ENCODE measurements around the gene NDUFAF7. TPM values are rescaled to one million over a fixed set of nuclear protein-coding genes. Genes with fewer than 3 reads are reported as not detected.

NDUFAF7 gene
- total and polyA plus RNA-seq, 12 donors: 15.4 to 42.5 (median 28.7) TPM

DNA sequence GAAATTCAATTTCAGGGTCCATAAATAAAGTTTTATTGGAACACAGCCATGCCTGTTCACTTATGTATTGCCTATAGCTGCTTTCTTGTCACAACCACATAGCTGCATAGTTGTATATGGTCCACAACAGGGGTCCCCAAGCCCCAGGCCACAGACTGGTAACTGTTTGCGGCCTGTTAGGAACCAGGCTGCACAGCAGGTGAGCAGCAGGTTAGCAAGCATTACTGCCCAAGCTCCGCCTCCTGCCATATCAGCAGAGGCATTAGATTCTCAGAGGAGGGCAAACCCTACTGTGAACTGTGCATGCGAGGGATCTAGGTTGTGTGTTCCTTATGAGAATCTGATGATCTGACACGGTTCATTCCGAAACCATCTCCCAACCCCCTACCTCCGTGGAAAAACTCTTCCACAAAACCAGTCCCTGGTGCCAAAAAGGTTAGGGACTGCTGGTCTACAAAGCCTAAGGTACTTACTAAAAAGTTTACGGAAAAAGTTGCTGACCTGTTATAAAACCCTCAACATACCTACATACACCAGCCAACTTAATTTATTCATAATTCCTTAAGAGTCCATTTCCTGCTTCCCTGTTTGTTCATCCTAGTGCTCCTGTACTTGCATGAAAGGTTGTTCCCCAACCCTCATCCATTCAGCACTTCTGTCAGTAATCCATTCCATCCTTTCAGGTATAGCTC, 40.1 kb downstream of the NDUFAF7 start:
- TF ChIP-seq, protein P1, sequence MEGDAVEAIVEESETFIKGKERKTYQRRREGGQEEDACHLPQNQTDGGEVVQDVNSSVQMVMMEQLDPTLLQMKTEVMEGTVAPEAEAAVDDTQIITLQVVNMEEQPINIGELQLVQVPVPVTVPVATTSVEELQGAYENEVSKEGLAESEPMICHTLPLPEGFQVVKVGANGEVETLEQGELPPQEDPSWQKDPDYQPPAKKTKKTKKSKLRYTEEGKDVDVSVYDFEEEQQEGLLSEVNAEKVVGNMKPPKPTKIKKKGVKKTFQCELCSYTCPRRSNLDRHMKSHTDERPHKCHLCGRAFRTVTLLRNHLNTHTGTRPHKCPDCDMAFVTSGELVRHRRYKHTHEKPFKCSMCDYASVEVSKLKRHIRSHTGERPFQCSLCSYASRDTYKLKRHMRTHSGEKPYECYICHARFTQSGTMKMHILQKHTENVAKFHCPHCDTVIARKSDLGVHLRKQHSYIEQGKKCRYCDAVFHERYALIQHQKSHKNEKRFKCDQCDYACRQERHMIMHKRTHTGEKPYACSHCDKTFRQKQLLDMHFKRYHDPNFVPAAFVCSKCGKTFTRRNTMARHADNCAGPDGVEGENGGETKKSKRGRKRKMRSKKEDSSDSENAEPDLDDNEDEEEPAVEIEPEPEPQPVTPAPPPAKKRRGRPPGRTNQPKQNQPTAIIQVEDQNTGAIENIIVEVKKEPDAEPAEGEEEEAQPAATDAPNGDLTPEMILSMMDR (IDR thresholded peaks at IDR 0.05): no peak
- no peak for TF ChIP-seq POLR2A (IDR thresholded peaks at IDR 0.05)
- Histone ChIP-seq H3K4me1 (replicated peaks in 1 of 2) (no peaks in the 10 kb centered on the region), H3K27ac (no peak overlapping the region), H3K9me3 (replicated peaks in 1 of 3) (no peaks in the 10 kb centered on the region), H3K36me3 (replicated peaks in 1 of 2) (peaks cover 0 to 68% of the 10 kb centered on the region in 2 donors), H3K27me3 (no peaks in the 10 kb centered on the region), H3K4me3 (no peak overlapping the region)
- DNase-seq: no peak
- intact Hi-C loops (cut with DNase I): no loop called here
- 84 to 96% (median 88%) methylated on average over 7 of the region's 7 CpGs for WGBS, 4 donors

DNA sequence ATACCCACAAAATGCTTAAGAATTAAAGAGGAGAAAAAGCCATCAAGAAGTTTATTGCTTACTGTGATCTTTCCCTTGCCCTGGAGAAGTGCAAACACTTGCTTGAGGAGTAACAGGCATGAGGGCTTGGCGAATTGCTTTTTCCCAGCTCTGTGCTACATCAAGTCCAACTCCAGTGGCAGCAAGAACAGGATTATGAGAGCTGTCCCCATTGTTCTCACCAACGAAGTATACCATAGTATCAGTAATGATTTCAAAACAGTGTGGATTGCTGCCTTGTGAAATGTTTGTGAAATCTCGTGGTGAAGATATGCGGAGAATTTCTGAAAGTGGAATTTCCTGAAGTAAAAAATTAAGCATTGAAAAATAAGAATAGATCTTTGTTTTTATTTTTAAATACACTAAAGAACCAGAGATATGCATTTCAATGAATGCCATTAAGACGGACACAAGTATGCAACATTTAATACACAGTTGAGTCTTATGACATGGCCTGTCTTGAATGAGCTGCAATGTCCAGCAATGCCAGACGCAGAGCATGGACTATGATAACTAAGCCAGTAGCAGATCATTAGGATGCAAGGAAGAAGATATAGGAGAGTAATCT, 43.0 kb downstream of the NDUFAF7 start:
- peaks cover 0 to 5% (median 0%) of the 10 kb centered on the region in 3 donors for H3K9me3 ChIP-seq (replicated peaks in 1 of 3)
- WGBS, 4 donors: 80 to 87% (median 83%) methylated on average over 6 of the region's 6 CpGs

DNA sequence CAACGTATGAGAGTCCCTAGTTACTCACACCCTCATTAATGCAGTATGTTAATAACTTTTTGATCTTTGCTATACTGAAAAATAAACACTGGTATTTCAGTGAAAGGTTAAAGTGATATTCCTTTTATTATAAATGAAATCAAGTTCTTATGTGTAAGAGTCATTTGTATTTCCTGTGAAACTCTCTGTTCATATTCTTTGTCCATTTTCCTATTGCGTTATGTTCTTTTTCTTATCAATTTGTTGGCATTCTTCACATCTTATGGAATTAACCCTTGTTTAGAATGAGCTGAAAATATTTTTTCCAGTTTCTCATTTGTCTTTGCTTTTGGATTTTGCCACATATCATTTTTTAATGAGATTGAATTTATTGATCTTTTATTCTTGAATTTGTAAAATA, 44.8 kb downstream of the NDUFAF7 start:
- H3K4me1 ChIP-seq (replicated peaks in 1 of 2): no peaks in the 10 kb centered on the region
- no peak overlapping the region for H3K4me3 ChIP-seq
- intact Hi-C loops (cut with DNase I): no loop called here
- peaks cover 0 to 5% (median 0%) of the 10 kb centered on the region in 3 donors for H3K9me3 ChIP-seq (replicated peaks in 1 of 3)
- H3K27ac ChIP-seq: no peak overlapping the region
- TF ChIP-seq, protein P1 (IDR thresholded peaks at IDR 0.05): no peak
- TF ChIP-seq POLR2A (IDR thresholded peaks at IDR 0.05): no peak
- WGBS, 4 donors: 74 to 77% (median 77%) methylated on average over 2 of the region's 2 CpGs
- no peaks in the 10 kb centered on the region for H3K27me3 ChIP-seq
- peaks cover 0 to 43% of the 10 kb centered on the region in 2 donors for H3K36me3 ChIP-seq (replicated peaks in 1 of 2)
- no peak for DNase-seq

More for the DNA sequence above, 43.0 kb downstream of the NDUFAF7 start:
- H3K27ac ChIP-seq: no peak overlapping the region
- no peak overlapping the region for H3K4me3 ChIP-seq
- no peaks in the 10 kb centered on the region for H3K27me3 ChIP-seq
- peaks cover 0 to 54% of the 10 kb centered on the region in 2 donors for H3K36me3 ChIP-seq (replicated peaks in 1 of 2)
- TF ChIP-seq, protein P1 (IDR thresholded peaks at IDR 0.05): no peak
- TF ChIP-seq POLR2A (IDR thresholded peaks at IDR 0.05): no peak
- H3K4me1 ChIP-seq (replicated peaks in 1 of 2): no peaks in the 10 kb centered on the region
- DNase-seq: no peak
- intact Hi-C loops (cut with DNase I): no loop called here

DNA sequence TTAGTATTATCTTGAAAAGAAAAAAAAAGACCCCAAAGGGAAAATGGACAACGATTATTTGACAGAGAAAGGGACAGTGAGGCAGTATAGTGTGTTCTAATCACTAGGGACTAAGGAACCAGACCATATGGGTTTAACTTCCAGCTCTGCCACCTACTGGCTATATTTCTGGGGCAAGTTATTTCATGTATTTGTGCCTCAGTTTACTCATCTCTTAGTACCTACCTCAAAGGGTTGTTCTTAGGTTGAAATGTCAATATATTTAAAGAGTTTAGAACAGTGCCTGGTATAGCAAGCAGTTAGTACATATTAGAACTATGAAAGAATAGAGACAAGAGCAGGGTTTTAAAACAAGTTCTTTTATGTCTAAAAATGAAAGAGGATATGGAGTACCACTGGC, 50.5 kb downstream of the NDUFAF7 start:
- TF ChIP-seq POLR2A (IDR thresholded peaks at IDR 0.05): no peak
- TF ChIP-seq, protein P1 (IDR thresholded peaks at IDR 0.05): no peak
- no peaks in the 10 kb centered on the region for H3K27me3 ChIP-seq
- WGBS, 4 donors: 89 to 98% (median 96%) methylated on average over 1 of the region's 1 CpG
- H3K36me3 ChIP-seq (replicated peaks in 1 of 2): peaks cover 0 to 36% of the 10 kb centered on the region in 2 donors
- H3K27ac ChIP-seq: no peak overlapping the region
- H3K4me1 ChIP-seq (replicated peaks in 1 of 2): peaks cover 0 to 5% of the 10 kb centered on the region in 2 donors
- no peak for DNase-seq
- peaks cover 0 to 5% (median 0%) of the 10 kb centered on the region in 3 donors for H3K9me3 ChIP-seq (replicated peaks in 1 of 3)
- intact Hi-C loops (cut with DNase I): no loop called here
- H3K4me3 ChIP-seq: no peak overlapping the region
